NCI-H510A (cell line): Measurements from ENCODE around the gene DACT3.

ENCODE experiments used
- DNase-seq: peaks from one replicate; lab custom pipeline; 2025; lab: John Stamatoyannopoulos, UW

Gene DACT3

GRCh38 chr19:46610851-46611770 lies 49.9 kb downstream of the DACT3 start:
- no peak for DNase-seq

DNA sequence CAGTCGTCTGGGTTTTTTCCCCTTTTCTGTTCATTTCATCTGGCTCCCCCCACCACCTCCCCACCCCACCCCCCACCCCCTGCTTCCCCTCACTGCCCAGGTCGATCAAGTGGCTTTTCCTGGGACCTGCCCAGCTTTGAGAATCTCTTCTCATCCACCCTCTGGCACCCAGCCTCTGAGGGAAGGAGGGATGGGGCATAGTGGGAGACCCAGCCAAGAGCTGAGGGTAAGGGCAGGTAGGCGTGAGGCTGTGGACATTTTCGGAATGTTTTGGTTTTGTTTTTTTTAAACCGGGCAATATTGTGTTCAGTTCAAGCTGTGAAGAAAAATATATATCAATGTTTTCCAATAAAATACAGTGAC lies 50.6 kb downstream of the DACT3 start:
- no peak for DNase-seq

GRCh38 chr19:46609511-46610412 lies 51.2 kb downstream of the DACT3 start:
- DNase-seq: no peak

DNA sequence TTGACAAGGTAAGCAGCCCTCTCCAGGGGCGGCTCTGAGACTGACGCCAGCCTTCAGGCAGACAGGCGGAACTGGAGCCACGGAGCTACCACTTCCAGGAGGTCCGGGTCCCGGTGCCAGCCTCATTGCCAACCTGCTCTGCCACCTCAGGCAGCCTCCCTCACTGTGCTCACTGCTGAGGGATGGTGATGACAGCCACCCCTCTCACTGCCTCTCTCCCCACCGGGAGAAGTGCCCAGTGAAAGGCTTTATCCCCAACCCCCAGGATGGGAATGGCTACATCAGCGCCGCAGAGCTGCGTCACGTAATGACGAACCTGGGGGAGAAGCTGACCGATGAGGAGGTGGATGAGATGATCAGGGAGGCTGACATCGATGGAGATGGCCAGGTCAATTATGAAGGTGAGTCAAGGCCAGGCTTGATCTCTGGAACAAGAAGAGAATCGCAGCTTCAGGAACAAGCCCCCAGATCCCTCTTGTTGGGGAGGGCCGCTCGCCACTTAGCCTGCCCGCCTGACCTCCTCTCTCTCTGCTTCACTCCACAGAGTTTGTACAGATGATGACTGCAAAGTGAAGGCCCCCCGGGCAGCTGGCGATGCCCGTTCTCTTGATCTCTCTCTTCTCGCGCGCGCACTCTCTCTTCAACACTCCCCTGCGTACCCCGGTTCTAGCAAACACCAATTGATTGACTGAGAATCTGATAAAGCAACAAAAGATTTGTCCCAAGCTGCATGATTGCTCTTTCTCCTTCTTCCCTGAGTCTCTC lies 52.2 kb downstream of the DACT3 start:
- DNase-seq: no peak

- DNase-seq: no peak
These were observed 52.8 kb downstream of the DACT3 start for GRCh38 chr19:46608178-46608577.

- no peak for DNase-seq
These were observed 53.5 kb downstream of the DACT3 start for GRCh38 chr19:46607448-46607841.

DNA sequence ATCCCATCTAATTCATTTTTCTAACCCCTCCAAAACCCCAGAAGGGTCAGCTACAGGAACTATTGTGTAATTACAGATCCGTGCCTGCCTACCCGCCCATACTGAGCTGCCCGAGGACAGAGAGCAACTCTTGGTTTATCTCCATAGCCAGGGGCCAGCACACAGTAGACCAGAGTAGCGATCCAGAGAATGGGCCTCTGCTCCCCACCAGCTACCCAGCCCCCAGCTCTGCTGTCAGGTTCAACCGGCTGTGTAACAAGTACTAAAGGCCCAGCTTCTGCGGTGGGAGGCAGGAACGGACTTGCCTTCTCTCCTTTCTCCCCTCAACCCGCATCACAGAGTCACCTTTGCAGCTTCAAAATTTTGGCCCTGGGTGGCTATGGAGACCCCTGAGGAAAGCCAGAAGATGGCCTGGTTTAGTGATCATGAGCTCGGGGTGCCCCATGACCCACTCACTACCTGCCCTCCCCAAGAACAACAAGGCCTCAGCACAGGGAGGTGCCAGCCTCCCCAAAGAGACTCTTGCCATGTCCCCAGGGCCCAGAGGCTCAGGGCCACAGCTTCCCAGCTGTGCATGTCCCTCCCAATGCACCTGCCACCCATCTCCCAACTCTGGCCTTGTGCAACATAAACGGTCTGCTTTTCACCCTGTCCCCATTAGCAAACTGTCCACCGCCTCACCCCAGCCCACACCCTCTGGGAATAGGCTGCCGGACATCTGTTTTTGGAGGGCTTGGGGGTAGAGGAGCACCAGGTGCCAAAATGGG lies 54.1 kb downstream of the DACT3 start:
- no peak for DNase-seq

DNA sequence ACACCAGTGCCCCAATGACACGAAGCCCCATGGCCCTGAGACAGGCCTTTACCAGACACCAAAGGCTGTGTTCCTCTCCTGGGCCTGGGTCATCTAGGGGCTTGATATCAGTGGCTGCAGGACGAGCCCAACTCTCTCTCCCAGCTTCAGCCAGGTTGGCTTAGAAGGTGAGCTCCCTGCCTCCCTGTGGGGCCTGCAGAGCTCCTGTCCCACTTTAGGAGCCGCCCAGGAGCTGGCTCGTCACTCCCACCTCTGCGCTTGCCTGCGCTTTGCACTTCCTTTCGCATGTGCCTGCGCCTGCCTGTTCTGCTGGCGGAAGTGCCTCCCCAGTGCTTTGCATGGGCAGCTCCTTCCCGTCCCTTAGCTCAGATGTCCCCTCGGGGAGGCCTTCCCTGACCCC lies 55.0 kb downstream of the DACT3 start:
- no peak for DNase-seq

DNA sequence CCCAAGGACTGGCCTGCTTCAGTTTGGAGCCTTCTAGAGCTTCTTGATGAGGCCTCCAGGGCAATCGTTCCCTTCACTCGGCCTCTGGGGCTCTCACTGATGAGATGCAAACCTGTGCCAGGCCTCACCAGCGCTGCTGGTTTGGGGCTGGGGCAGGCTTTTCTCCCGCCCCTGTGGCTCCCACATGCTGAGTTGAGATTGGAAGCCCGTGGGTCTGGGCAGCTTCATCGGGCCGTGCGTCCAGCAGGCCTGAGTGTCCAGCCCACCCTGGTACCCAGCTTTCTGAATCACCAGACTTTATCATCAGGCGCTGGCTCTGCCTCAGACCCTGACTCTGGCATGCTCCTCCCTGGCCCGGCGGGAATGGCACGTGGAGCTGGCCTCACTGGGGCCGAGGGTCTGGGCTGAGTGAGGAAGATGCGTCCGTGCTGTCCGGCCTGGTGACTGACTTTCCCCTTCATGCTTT lies 55.6 kb downstream of the DACT3 start:
- no peak for DNase-seq

- DNase-seq: no peak
These were observed 56.1 kb downstream of the DACT3 start for GRCh38 chr19:46604781-46605355.

GRCh38 chr19:46603752-46604231 lies 57.2 kb downstream of the DACT3 start:
- no peak for DNase-seq

DNA sequence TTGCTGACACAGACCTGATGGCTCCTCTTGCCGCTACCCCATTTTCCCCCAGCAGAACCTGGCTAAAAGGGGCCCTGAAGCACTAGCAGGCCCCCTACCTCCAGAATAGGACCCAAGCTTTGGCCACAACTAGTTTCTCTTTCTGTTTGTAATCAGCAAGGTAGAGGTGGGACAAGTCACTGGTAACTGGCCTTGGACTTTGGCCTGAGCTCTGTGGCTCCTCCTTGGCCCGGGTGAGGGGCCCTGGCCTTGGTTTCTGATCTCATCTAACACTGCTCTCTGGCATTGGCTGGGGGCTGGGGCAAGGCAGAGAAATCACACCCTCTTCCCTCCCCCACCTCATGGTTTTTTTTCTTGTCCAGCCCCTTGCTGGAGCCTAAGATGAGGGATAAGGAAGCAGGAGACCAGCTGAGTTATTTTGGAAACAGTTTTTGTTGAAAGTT lies 57.8 kb downstream of the DACT3 start:
- DNase-seq: no peak

DNA sequence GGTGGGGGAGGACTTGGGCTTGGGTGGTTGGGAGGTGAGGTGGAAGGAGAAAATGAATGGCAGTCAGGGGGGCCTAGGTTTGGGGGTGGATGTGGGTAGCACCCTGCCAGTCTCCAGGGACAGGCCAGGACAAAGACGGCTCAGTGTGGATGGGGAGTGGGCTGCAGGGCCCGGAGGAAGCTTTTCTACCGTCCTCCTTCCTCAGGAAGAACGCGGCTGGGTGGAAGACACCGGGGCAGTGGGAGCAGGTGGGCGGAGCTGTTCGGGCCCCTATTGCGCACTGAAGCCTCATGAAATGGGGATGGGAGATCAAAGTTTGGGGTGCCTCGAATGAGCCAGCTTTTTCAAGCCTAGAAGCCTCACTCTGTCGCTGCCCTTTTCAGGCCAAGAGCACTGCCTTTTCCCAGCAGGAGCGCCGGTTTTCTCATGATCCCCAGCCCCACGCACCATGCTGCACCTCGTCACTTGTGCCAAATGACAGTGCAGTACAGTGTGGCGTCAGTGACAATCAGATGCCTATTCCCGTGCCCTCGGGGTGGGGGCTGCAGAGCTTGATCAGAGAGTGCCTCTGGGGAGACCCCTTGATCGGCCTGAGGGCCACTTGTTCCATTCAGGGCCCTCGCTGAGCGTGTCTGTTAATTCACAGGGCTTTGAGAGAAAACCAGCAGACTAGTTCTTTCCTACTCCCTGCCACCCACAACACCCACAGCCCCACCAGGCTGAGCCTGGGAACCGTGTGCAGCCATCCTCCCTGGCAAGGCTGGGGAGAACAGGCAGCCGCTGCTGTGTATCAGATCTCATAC lies 58.4 kb downstream of the DACT3 start:
- DNase-seq: no peak

DNA sequence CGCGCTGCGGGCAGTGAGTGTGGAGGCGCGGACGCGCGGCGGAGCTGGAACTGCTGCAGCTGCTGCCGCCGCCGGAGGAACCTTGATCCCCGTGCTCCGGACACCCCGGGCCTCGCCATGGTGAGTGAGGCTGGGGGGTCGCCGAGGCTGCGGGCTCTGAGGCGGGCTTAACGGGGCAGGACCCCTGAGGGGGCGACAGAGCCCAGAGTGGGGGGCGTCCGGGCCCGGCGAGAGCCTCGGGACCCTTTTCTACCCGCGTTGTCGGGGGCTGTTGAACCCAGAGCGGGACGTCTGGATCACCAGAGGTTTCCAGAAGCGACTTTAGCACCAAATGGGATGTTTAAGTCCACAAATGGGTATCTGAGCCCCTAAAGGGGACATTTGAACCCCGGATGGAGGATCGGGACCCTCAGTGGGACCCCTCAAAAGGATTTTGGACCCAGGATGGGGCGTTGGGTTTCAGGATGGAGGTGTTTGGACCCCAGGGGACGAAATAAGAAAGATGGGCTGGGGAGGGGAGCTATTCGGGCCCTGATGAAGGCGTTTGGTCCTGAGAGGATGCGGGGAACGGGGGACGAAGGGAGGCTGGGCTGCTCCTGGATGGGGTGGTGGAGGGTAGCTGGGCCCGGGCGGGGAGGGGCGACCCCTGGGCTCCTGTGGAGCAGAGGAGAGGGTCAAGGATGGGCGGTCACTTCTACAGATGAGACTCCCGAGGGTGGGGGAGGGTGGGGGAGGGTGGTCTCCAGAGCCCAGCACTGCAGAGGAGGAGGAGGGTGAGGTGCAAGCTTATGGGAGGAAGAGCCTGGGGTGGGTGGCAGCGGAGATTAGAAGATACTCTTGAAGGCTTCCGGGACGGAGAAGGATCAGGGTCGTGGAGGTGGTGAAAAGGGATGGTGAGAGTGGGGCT lies 59.4 kb downstream of the DACT3 start, which contains the start of gene CALM3:
Gene CALM3 (plus strand): TSS at position 13 of the 907 bp plus-strand sequence. CDS start 105 bp downstream, at position 118.
- DNase-seq: no peak

DNA sequence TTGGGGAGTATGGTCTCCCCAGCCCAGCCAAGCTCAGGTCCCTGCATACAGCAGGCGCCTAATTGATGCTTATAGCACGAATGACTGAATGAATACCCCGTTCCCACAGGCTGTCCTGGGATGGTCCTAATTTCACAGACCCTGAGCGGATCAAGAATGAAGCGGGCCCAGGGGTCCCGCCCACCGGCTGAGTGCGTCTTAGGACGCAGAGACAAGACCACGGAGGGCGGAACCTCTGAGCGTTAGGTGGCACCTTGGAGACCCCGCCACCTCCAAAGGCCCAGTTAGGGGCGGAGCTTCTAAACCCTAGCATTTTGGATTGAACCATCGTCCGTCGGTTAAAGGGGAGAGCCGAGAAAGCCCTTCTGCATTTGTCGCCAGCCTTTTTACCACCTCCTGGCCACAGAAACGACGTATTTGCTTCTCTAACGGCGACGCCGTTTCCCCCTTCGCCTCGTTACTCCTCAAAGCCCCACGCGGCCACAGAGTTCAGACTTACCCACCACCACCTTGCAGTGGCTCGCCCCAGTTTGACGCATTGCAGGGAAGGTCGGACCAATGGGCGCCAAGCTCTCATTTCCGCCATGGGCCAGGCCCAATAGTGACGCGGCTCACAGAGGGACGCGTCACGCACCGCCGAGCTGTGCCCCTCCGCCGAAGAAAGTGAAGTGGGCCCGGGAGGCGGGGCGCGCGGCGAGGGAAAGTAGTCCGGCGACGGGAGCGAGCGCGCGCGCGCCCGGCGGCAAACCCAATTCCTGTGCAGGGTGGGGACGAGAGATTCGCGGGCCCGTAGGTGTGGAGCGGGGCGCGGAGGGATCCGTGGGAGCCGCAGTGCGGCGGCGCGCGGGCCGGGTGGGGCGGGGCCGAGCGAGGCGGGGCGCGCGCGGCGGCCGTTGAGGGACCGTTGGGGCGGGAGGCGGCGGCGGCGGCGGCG lies 60.3 kb downstream of the DACT3 start:
- peak; percentile 99 for DNase-seq

DNA sequence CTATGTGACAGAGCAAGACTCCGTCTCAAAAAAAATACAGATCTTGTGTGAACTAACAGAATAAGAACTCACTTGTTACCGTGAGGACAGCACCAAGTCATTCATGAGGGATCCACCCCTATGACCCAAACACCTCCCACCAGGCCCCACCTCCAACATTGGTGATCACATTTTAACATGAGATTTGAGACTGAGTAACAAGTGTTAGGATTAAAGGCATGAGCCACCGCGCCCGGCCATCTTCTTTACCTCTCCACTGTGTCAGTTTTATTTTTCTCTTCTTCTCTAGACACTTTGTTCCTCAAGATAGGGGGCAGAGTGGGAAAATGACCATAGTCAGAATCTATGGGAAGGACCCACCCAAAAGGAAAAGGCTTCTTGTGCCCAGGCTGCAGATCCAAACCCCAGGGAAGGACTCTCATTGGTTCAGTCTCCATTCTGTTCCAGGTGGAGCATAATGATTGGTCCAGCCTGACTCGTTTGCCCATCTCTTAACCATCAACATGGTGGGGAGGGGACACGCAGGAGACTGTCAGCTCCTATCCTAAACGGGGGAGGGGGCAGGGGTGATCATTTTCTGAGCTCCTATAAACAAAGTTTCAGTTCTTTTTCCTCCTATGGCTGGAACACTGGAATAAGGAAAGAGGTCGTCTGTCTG lies 61.1 kb downstream of the DACT3 start:
- DNase-seq: no peak

GRCh38 chr19:46598372-46598917 lies 62.5 kb downstream of the DACT3 start:
- DNase-seq: no peak
